H9 (cell line): ENCODE results near the gene FBXO21. TPM values are rescaled to one million over a fixed set of nuclear protein-coding genes. Genes with fewer than 3 reads are reported as not detected.

Source experiments
- DNase-seq: peaks from one replicate; pipeline ENCODE4 v3.0.0-alpha.2; 2017
- H2AFZ ChIP-seq: one replicate; pipeline ENCODE4 v1.6.1; 2013; ENCODE audit warnings: mild to moderate bottlenecking, low read length, control low read depth, moderate library complexity
- H2AK5ac ChIP-seq: 2 replicates; pipeline ENCODE4 v1.6.1; 2013; ENCODE audit warnings: low read length, control low read depth, mixed read lengths; ENCODE audit not compliant: insufficient read length
- H2BK120ac ChIP-seq: one replicate; pipeline ENCODE4 v1.6.1; 2013; ENCODE audit warnings: low read depth, mild to moderate bottlenecking, low read length, control low read depth, inconsistent platforms; ENCODE audit not compliant: poor library complexity, severe bottlenecking
- H2BK12ac ChIP-seq: 2 replicates; pipeline ENCODE4 v1.6.1; 2013; ENCODE audit warnings: low read length, control low read depth, mixed read lengths, low read depth; ENCODE audit not compliant: insufficient read length
- H2BK15ac ChIP-seq: 2 replicates; pipeline ENCODE4 v1.6.1; 2013; ENCODE audit warnings: low read depth, low read length, control low read depth
- H2BK20ac ChIP-seq: one replicate; pipeline ENCODE4 v1.6.1; 2013; ENCODE audit warnings: low read depth, mild to moderate bottlenecking, low read length, control low read depth, inconsistent platforms; ENCODE audit not compliant: poor library complexity, severe bottlenecking
- H2BK5ac ChIP-seq: 2 replicates; pipeline ENCODE4 v1.6.1; 2013; ENCODE audit warnings: low read length, control low read depth, mixed read lengths; ENCODE audit not compliant: insufficient read length
- H3K14ac ChIP-seq: 2 replicates; pipeline ENCODE4 v1.6.1; 2013; ENCODE audit warnings: low read length, control low read depth; ENCODE audit not compliant: insufficient read depth
- H3K18ac ChIP-seq: 2 replicates; pipeline ENCODE4 v1.6.1; 2013; ENCODE audit warnings: low read depth, mild to moderate bottlenecking, mixed read lengths, low read length, control low read depth; ENCODE audit not compliant: insufficient read length
- H3K23ac ChIP-seq: 2 replicates; pipeline ENCODE4 v1.6.1; 2013; ENCODE audit warnings: low read length, control low read depth, mixed read lengths, low read depth; ENCODE audit not compliant: insufficient read length
- H3K23me2 ChIP-seq: 2 replicates; pipeline ENCODE4 v1.6.1; 2013; ENCODE audit warnings: low read depth, mild to moderate bottlenecking, mixed read lengths, low read length, control low read depth; ENCODE audit not compliant: insufficient read length, poor library complexity, severe bottlenecking
- H3K27ac ChIP-seq: 2 replicates; pipeline ENCODE4 v1.5.1; 2013; ENCODE audit warnings: low read length, control low read depth, mixed read lengths, low read depth; ENCODE audit not compliant: insufficient read length
- H3K27me3 ChIP-seq: 2 replicates; pipeline ENCODE4 v1.6.1; 2013; ENCODE audit warnings: low read length, control low read depth, inconsistent platforms; ENCODE audit not compliant: insufficient read depth
- H3K4ac ChIP-seq: 2 replicates; pipeline ENCODE4 v1.6.1; 2013; ENCODE audit warnings: low read depth, mild to moderate bottlenecking, control low read depth, inconsistent platforms, low read length, moderate library complexity
- H3K4me1 ChIP-seq: 2 replicates; pipeline ENCODE4 v1.6.1; 2013; ENCODE audit warnings: low read length, control low read depth, inconsistent platforms; ENCODE audit not compliant: insufficient read depth
- H3K4me2 ChIP-seq: 2 replicates; pipeline ENCODE4 v1.6.1; 2013; ENCODE audit warnings: low read length, control low read depth, mixed read lengths; ENCODE audit not compliant: insufficient read length, insufficient read depth
- H3K56ac ChIP-seq: 2 replicates; pipeline ENCODE4 v1.6.1; 2013; ENCODE audit warnings: low read depth, mild to moderate bottlenecking, mixed read lengths, low read length, control low read depth; ENCODE audit not compliant: insufficient read length
- H3K79me1 ChIP-seq: 2 replicates; pipeline ENCODE4 v1.6.1; 2013; ENCODE audit warnings: low read depth, mild to moderate bottlenecking, moderate library complexity, low read length, control low read depth, inconsistent platforms; ENCODE audit not compliant: insufficient read depth, poor library complexity, severe bottlenecking
- H3K79me2 ChIP-seq: 2 replicates; pipeline ENCODE4 v1.6.1; 2013; ENCODE audit warnings: low read length, control low read depth, inconsistent platforms; ENCODE audit not compliant: insufficient read depth
- H3K9ac ChIP-seq: 2 replicates; pipeline ENCODE4 v1.6.1; 2013; ENCODE audit warnings: low read length, control low read depth, mixed read lengths; ENCODE audit not compliant: insufficient read length; ENCODE audit errors: extremely low read depth
- H3K9me3 ChIP-seq: one replicate; pipeline ENCODE4 v1.6.1; 2013; ENCODE audit warnings: low read depth, low read length, inconsistent platforms; ENCODE audit not compliant: control insufficient read depth
- H3T11ph ChIP-seq: one replicate; pipeline ENCODE4 v1.6.1; 2013; ENCODE audit warnings: mild to moderate bottlenecking, low read length, control low read depth, inconsistent platforms
- H4K20me1 ChIP-seq: one replicate; pipeline ENCODE4 v1.6.1; 2013; ENCODE audit not compliant: control insufficient read depth, insufficient read length, insufficient read depth
- H4K5ac ChIP-seq: 2 replicates; pipeline ENCODE4 v1.6.1; 2013; ENCODE audit warnings: low read depth, mild to moderate bottlenecking, mixed read lengths, low read length, control low read depth; ENCODE audit not compliant: insufficient read length
- H4K8ac ChIP-seq: replicated peaks from 2 replicates; pipeline ENCODE4 v1.6.1; 2013; ENCODE audit warnings: low read length, control low read depth, mixed read lengths, low read depth; ENCODE audit not compliant: insufficient read length
- H4K91ac ChIP-seq: 2 replicates; pipeline ENCODE4 v1.6.1; 2013; ENCODE audit warnings: low read depth, mild to moderate bottlenecking, moderate library complexity, mixed read lengths, low read length, control low read depth; ENCODE audit not compliant: insufficient read length
- H3K27ac Mint-ChIP-seq, 3 experiments: 2 replicates in 2 of 3; 3 replicates in 1 of 3; pipeline ENCODE4 v1.8.0; 2020 to 2021; ENCODE audit warnings: mixed read lengths in 3 of 3, mild to moderate bottlenecking in 1 of 3, moderate library complexity in 1 of 3
- H3K27me3 Mint-ChIP-seq: 2 replicates; pipeline ENCODE4 v1.8.0; 2021; ENCODE audit warnings: low read depth, mild to moderate bottlenecking, moderate library complexity, mixed read lengths
- H3K36me3 Mint-ChIP-seq, 3 experiments: 2 replicates in 2 of 3; 3 replicates in 1 of 3; pipeline ENCODE4 v1.8.0; 2020 to 2021; ENCODE audit warnings: low read depth in 3 of 3, mixed read lengths in 3 of 3; ENCODE audit not compliant: insufficient read depth in 1 of 3
- H3K4me1 Mint-ChIP-seq, 2 experiments: 2 replicates each; pipeline ENCODE4 v1.8.0; 2020; ENCODE audit warnings: mixed read lengths in 2 of 2
- H3K4me3 Mint-ChIP-seq, 2 experiments: 2 replicates in 1 of 2; 3 replicates in 1 of 2; pipeline ENCODE4 v1.8.0; 2020 to 2021; ENCODE audit warnings: mild to moderate bottlenecking in 2 of 2, mixed read lengths in 2 of 2, moderate library complexity in 1 of 2
- H3K9me3 Mint-ChIP-seq, 2 experiments: 2 replicates in 1 of 2; 3 replicates in 1 of 2; pipeline ENCODE4 v1.8.0; 2020; ENCODE audit warnings: mild to moderate bottlenecking in 2 of 2, mixed read lengths in 2 of 2, moderate library complexity in 1 of 2
- WGBS: extraction: QIAGEN DNeasy Blood & Tissue Kit; methylation state at CpG from one replicate; pipeline ENCODE4 v1.1.7; 2013; ENCODE audit warnings: missing lambda C conversion rate, low lambda C conversion rate, mixed read lengths; ENCODE audit not compliant: insufficient read length; ENCODE audit errors: extremely low coverage; 5-methylcytosine and 5-hydroxymethylcytosine counted together
- total RNA-seq: library from RNA; stranded (reverse); gene quantifications from 2 replicates; pipeline ENCODE4 v1.2.1, GENCODE V29; 2021
- TF ChIP-seq, protein P1 (sequence below): fragments of 200-600 bp; sonication (generic); conservative IDR thresholded peaks from 3 replicates; pipeline ENCODE4 v1.8.0; 2021; ENCODE audit warnings: antibody characterized with exemption, mild to moderate bottlenecking

FBXO21 gene
- total RNA-seq, 1 experiment from 2014 or later: 58.6 TPM

DNA sequence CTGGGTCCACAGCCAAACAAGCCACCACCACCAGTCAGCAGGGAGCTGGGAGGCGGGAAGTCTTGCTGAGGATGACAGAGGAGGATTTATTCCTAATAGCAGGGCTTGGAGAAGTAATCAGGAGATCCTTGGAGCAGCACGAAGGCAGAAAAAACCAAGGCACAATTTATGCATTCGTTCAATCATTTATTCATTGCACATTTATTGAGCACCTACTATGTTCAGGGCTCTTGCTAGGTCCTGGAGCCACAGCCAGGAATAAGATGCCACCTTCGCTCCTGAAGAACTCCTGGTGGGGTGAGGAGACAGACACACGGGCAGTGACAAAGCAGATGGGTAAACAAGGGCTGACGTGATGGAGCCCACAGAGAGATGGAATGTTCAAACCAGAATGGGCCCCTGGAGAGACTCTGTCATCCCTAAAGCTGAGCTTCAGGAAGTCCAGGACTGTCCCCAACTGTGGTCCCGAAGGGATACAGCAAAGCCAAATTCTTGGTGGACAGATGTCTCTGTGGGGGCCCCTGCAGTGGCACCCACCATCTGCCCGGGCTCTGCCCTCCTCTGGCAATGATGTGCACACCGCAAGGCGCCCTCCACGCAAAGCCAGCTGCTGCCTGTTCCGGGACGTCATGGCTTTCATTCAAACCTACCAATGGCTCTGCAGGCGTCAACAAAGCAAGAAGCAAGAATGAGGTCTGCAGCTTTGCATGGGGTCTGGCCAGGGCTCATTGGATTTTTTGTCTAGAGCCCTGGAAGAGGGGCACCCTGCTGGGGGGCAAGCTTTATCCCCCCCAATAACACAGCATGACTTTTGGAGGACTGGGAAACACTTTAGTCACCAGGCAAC, 88.1 kb downstream of the FBXO21 start:
- Histone ChIP-seq H3K23ac (no peak overlapping the region), H3K79me1 (no peaks in the 10 kb centered on the region), H3K4ac (no peak overlapping the region), H3K4me1 (no peaks in the 10 kb centered on the region), H2AK5ac (no peak overlapping the region), H4K5ac (no peak overlapping the region), H2BK120ac (no peak overlapping the region), H4K8ac (no peak overlapping the region), H2BK20ac (no peak overlapping the region), H3K27ac (no peak overlapping the region), H3K56ac (no peak overlapping the region), H2BK12ac (no peak overlapping the region), H3K18ac (no peak overlapping the region), H3K14ac (no peak overlapping the region), H3K79me2 (no peaks in the 10 kb centered on the region), H4K91ac (no peak overlapping the region), H2AFZ (no peak overlapping the region), H3K9ac (no peak overlapping the region), H2BK5ac (no peak overlapping the region), H2BK15ac (no peak overlapping the region), H3K27me3 (peaks cover 3% of the 10 kb centered on the region; the same call in 1 of the 2 replicates), H3T11ph (no peak overlapping the region), H3K4me2 (no peak overlapping the region), H3K23me2 (peaks cover 9% of the 10 kb centered on the region), H4K20me1 (no peaks in the 10 kb centered on the region), H3K9me3 (no peaks in the 10 kb centered on the region)
- H3K27me3 Mint-ChIP-seq: peaks cover 43% of the 10 kb centered on the region
- TF ChIP-seq, protein P1, sequence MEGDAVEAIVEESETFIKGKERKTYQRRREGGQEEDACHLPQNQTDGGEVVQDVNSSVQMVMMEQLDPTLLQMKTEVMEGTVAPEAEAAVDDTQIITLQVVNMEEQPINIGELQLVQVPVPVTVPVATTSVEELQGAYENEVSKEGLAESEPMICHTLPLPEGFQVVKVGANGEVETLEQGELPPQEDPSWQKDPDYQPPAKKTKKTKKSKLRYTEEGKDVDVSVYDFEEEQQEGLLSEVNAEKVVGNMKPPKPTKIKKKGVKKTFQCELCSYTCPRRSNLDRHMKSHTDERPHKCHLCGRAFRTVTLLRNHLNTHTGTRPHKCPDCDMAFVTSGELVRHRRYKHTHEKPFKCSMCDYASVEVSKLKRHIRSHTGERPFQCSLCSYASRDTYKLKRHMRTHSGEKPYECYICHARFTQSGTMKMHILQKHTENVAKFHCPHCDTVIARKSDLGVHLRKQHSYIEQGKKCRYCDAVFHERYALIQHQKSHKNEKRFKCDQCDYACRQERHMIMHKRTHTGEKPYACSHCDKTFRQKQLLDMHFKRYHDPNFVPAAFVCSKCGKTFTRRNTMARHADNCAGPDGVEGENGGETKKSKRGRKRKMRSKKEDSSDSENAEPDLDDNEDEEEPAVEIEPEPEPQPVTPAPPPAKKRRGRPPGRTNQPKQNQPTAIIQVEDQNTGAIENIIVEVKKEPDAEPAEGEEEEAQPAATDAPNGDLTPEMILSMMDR: no peak
- peak overlapping the region in 1 of 3 experiments; percentile 22; a peak in 2 of 7 replicates for H3K27ac Mint-ChIP-seq
- peaks cover 0 to 4% of the 10 kb centered on the region in 2 experiments; a peak in 2 of 5 replicates for H3K9me3 Mint-ChIP-seq
- H3K4me1 Mint-ChIP-seq: peaks cover 18 to 39% of the 10 kb centered on the region in 2 experiments
- no peak overlapping the region for H3K4me3 Mint-ChIP-seq
- DNase-seq: no peak
- WGBS: no CpG with 5 or more reads among the region's 14 CpGs
- no peaks in the 10 kb centered on the region; a peak in 1 of 7 replicates for H3K36me3 Mint-ChIP-seq
